AG04449 (cell line): ENCODE data around the gene ERG.

ENCODE experiments used
- CTCF ChIA-PET: fragments of 350-600 bp; formaldehyde crosslinking; extraction: SDS; loops from one replicate; lab custom pipeline; 2021; ENCODE audit warnings: antibody characterized with exemption; lab: Yijun Ruan, JAX
- POLR2A ChIA-PET: fragments of 400-600, 350-600 bp; formaldehyde crosslinking; extraction: SDS; loops from one replicate; lab custom pipeline; 2020; ENCODE audit warnings: antibody characterized with exemption, inconsistent platforms; lab: Yijun Ruan, JAX
- DNase-seq: peaks from one replicate; pipeline ENCODE4 v3.0.0-alpha.2; 2010; ENCODE audit warnings: low read depth, low spot score
- H3K4me3 ChIP-seq: 2 replicates; pipeline ENCODE4 v1.5.1; 2011; ENCODE audit warnings: low read depth, mild to moderate bottlenecking, control low read depth, low read length
- CTCF ChIP-seq: IDR thresholded peaks from one replicate; pipeline ENCODE4 v1.5.1; 2011; ENCODE audit warnings: mild to moderate bottlenecking, moderate library complexity, low read length, control low read depth, inconsistent platforms; ENCODE audit not compliant: insufficient read depth; ENCODE audit errors: missing control alignments

Gene ERG

DNA sequence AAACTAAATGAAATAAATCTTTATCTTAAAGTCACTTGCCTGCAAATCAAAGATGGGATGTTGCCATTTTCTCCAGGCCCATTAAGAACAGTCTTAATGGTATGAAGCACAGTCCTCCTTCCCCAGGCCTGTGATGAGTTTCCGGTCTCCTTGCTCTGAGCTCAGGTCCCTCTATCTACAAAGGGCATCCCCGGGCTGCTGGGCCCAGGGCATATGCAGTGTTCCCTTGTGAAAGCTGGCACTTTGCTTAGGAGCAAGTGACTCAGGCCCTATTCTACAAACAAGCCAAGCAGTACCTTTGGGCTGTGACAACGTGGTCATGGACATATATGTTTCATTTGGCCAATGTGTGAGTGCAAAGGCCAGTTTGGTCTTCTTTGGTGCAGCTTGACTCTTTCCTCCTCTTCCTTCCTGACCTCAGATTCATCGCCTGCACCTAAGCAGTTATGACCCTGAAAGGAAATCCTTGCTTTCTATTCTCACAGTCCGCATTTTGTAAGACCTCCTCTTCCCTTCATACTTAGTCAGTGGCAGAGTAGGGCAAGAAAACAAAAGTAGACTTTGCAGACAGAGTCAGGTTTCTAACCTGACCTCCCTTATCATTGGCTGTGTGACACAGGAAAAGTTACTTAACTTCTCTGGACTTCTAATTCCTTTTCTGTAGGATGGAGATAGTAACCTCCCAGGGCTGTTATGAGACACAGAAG is 109.5 kb downstream of the ERG start:
- TF ChIP-seq CTCF = no peak
- ChIA-PET POLR2A (no interaction called here), CTCF (interaction anchor here (1.5 to 1.8 kb wide), 2 partner anchors 10 to 117 kb away, joined by 4 to 8 read pairs; no protein-coding TSS in a partner anchor)
- H3K4me3 ChIP-seq = no peak overlapping the region
- no peak for DNase-seq

DNA sequence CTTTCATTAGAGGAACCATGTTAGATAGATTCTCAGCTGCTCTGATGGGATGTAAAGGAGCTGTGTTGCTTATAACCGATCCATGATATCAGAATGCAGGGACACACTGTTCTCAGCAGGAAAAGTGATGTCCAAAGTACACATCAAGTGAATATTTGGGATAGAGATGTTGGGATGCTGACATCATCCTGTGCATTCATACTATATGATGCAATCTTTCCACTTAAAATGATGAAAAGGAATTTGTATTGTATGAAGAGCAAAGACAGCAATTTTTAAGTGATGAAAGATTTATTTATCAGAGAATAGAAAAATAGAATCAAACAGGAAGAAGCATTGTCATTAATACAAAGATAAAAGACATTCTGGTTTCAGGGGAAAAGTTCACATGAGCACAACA is 110.1 kb downstream of the ERG start:
- ChIA-PET POLR2A (no interaction called here), CTCF (interaction anchor here (1.5 to 1.8 kb wide), 2 partner anchors 9 to 117 kb away, joined by 4 to 8 read pairs; no protein-coding TSS in a partner anchor)
- H3K4me3 ChIP-seq = no peak overlapping the region
- no peak for DNase-seq
- no peak for TF ChIP-seq CTCF

DNA sequence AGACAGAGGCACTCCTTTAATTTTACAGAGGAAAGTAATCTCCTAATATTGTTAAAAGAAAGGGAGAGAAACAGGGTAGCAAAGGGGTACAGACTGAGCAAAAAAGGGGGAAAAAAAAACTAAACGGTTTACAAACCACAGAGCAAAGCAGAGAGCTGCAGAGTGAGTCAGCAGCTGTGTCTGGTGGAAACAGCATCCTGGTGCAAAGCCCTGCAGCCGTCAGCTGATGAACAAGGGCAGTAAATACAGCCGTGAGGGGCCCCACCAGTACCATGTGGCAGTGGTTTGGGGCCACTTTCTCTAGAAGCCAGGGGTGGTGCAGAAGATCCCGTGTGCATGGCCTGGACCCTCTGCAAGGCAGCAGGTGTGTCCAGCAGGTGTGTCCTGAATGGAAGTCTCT is 111.3 kb downstream of the ERG start:
- no peak overlapping the region for H3K4me3 ChIP-seq
- POLR2A ChIA-PET = no interaction called here
- TF ChIP-seq CTCF = no peak
- no peak for DNase-seq
- CTCF ChIA-PET = no interaction called here

GRCh38 chr21:38385427-38386175 is 112.7 kb downstream of the ERG start:
- no peak for DNase-seq
- TF ChIP-seq CTCF = no peak
- ChIA-PET POLR2A (no interaction called here), CTCF (interaction anchor here (0.9 to 1.3 kb wide), 3 partner anchors 11 to 752 kb away, joined by 3 to 4 read pairs (median 4); no protein-coding TSS in a partner anchor)
- H3K4me3 ChIP-seq = no peak overlapping the region

- no peak for DNase-seq
- TF ChIP-seq CTCF = no peak
- POLR2A ChIA-PET = no interaction called here
- no peak overlapping the region for H3K4me3 ChIP-seq
- CTCF ChIA-PET = interaction anchor here (1.3 kb wide), 2 partner anchors 27 to 753 kb away, joined by 4 read pairs; no protein-coding TSS in a partner anchor
Measured at GRCh38 chr21:38384675-38385426, 113.4 kb downstream of the ERG start.
